ENCODE results near the gene GPR180.

GPR180 gene

DNA sequence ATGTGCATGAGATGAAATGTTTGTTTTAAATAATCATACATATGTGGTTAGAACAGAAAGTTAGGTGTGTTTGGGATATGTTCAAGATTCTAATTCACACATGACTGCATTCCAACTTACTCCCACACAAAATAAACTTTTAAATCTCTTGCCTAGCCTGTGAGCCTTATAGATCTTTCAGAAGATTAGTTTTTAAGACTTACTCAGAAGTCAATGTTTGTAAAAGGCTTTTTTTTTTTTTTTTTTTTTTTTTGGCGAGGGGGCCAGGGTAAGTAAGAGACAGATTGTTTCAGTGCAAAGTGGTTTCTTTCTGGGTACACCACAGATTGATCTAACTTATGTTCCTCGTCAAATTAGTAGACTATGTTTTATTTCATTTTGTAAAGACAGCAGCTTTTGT lies 39.1 kb downstream of the GPR180 start:
- no peak for DNase-seq (ENCODE audit: extremely low read depth in 1 of 2, low read depth in 1 of 2)

DNA sequence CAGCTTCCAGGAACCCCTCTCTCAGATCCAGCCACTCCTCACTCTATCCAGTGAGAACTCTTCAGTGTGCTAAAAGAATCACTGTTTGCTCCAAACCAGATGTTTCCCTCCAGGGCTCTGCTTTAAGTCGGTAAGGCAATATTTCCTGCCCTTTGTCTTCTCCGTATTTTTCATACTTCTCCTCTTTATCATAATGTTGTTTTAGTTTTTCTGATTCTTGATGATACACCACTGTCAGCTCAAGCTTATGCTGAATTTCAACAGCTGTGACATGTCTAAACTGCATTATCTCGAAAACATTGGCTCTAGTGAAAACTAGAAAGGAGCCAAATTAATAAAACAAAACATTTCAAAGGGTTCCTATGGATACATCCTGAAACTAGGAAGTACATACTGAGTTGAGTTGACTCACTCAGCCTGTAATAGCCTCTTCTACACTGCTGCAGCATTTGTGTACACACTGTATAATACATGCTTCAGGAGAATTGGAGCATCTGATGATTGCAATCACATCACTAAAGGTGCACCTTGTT lies 39.8 kb downstream of the GPR180 start:
- no peak for DNase-seq (ENCODE audit: extremely low read depth in 1 of 2, low read depth in 1 of 2)

DNA sequence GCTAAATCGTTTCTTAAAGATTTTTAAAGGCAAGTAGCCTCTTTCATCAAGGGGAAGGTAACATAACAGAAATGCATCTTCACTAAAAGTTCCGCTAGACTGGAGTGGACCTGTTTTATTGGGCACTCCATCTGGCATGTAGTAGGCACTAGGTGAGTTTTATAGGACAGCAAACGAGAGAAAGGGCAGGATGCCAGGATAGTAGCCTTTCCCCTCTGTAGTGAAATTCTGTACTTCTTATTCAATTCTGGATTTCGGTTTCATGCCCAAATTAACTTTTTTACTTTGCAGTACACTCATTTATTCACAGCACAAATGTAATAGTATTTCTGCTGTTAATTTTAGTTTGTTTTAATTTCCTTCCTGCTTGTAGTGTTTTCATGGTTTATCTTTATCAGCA lies 45.2 kb downstream of the GPR180 start:
- no peak for DNase-seq (ENCODE audit: extremely low read depth in 1 of 2, low read depth in 1 of 2)

DNA sequence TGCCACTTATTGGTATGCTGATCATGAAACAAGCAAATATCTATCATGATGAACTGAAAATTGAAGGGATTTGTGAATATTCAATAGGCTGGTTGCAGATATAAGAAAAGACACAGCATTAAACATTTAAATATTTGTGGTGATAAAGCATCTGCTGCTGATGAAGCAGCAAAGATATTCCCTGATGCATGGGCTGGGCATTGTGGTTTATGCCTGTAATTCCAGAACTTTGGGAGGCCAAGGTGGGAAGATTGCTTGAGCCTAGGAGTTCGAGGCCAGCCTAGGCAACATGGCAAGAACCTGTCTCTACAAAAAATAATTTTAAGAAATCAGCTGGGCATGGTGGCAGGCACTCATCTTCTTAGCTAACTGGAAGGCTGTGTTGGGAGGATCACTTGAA lies 54.5 kb downstream of the GPR180 start:
- DNase-seq (ENCODE audit: extremely low read depth in 1 of 2, low read depth in 1 of 2): no peak

DNA sequence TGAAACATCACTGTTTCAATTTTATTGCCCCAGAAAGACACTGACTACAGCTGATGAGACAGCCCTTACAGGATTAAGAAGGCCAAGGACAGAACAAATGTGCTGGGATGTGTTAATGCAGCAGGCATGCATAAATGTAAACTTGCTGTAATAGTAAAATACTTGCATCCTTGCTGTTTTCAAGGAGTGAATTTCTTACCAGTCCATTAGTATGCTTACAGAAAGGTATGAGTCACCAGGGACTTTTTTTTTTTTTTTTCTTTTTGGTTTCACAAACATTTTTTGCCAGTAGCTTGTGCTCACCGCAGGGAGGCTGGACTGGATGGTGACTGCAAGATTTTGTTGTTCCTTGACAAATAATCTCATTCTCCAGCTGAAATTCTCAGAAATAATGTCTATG lies 55.1 kb downstream of the GPR180 start:
- no peak for DNase-seq (ENCODE audit: extremely low read depth in 1 of 2, low read depth in 1 of 2)

DNA sequence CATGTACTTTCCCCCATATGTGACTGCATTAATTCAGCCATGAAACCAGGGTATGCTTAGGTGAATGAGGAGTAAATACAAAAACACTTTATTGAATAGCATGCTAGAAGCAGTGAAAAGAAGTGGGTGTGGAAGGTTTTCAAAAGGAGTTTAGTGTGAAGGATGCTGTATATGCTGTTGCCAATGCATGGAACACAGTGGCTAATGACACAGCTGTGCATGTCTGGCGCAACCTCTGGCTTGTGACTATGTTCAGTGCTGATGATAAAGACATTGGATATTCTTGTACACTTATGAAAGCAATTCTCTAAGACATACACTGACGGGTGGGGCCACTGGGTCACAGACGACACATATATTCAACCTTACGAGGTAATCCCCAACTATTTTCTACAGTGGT lies 55.5 kb downstream of the GPR180 start:
- DNase-seq (ENCODE audit: extremely low read depth in 1 of 2, low read depth in 1 of 2): no peak

DNA sequence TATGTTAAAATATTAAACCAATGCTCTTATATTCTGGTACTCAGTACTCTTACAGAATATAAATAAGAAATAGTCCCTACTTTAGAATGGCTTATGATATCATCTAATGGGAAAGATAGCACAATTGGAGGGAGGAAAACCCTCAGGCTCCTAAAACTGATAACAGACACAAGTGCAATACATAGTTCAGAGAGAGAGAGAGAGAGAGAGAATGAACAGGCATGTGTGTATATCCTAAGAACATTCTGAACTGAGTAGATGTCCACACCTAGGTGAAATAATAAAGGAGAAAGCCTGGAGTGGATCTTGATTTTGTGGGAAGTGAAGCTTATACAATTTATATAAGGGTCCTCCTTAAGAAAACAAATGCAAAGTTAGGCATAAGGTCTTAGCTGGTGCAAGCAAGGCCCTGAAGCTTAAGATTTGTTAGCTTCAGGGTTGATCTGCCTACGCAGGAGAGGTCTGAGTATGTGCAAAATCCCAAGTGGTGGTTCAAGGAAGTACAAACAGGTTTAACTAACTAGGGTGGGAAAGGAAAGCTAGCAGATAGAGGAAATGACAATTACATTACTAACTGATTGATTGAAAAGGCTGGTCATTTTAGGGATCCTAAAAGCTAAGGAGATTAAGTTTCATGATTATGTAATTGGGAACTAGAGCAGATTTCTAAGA lies 57.4 kb downstream of the GPR180 start:
- no peak for DNase-seq (ENCODE audit: extremely low read depth in 1 of 2, low read depth in 1 of 2)

DNA sequence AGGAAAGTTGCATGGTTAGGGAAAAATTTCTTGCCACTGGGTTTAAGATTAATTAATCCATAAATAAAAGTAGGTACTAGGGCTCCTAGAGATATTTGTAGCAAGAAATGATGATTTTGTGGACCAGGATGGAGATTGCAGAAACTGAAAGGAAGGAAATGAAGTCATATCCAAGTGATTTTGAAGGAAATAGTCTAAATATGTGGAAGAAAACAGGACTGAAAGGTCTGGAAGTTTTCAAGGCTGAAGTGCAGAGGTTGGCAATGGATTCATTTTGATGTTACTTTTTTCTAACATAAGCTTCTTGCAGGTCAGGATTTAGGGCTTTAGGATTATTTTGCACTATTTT lies 57.9 kb downstream of the GPR180 start:
- no peak for DNase-seq (ENCODE audit: extremely low read depth in 1 of 2, low read depth in 1 of 2)

DNA sequence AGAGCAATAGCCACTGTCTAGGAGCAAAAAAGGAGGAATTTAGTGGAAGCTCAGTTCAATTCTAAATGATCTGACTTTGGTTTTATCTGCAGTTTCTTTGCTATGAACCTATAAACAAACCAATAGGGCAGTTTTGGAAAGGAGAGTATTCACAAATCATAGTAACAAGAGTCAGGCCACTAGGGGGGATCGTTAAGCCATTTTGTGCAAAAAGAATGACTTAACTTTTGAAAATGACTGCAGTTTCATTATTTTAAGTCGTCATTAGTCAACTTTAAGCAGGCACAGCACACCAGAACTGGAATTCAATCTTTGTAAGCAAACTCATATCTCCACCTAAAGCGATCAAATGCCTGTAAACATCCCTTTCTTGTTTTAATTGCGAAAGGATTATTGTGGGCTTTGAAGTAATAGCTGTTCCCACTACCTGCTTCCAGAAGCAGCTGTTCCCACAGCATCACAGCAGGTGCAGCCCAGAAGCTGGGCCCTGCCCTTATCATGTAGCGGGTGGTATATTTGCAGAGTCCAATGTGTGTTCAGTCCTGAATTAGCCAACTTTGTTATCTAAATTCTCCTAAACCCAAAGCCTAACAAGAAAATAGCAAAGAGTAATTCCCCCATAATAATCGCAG lies 59.2 kb downstream of the GPR180 start:
- no peak for DNase-seq (ENCODE audit: extremely low read depth in 1 of 2, low read depth in 1 of 2)

DNA sequence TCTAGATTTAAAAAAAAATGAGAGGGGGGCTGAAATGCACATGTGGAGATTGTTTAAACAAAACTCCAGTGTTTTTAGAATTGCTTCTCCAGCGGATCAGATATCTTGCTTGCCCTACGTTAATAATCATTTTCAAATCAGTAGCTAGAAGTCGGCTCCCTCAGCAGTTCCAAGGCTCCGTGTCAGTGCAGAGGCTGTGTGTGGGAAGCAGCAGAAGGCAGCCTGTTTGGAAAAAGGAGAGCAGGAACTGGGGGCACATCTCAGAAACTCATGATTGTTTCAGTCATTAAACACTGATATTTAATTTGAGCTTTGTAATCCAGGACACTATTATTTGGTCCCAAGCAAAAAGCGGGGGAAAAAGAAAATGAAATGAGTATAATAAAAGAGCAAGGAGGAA lies 59.7 kb downstream of the GPR180 start:
- no peak for DNase-seq (ENCODE audit: extremely low read depth in 1 of 2, low read depth in 1 of 2)

DNA sequence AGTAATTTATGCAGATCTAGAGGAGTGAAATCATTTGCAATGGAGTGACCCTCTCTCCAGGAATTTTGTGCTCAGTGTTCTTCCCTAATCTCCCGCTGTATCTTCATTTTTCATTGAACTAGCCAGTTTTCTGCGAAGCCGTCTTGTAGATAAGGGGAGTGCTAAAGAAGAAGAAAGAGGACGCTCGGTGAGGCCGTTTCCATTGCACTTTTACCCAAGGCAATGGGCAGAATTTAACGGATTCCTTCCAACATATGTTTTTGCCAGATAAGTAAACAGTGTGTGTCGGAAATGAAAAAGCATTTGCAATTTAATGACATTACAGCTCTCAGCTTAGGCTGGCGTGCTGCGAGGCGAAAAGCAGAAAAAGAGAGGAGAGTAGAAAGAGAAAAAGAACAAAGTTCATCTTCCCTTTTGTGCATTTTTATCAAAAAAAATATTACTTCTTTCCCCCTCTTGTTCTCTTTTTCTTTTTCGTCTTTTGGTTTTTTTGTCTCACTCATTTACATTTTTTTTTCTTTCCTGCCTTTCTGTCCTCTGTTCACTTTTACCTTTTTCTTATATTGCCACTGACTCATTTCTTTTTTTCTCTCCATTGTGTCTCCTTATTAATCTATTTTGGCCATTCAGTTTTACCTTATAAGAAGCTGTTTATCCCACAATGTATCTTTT lies 60.8 kb downstream of the GPR180 start:
- DNase-seq (ENCODE audit: extremely low read depth in 1 of 2, low read depth in 1 of 2): no peak

DNA sequence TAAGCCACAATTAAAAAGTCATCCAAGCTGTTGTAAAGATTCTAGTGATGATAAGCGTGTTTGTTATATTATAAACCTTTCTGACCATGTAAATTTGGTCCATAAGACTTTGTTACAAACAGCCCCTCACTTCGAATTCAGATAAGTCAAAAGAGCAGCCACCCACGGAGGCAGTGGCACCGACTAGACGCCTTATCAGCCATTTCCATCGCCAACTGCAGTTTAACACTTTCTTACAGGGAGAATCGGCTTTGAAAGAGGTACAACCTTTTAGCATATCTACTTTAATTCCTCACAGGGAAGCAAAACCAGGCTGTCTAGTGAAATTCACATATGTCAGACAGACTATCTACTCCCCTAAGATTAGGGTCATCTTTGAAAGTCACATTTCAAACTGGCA lies 63.2 kb downstream of the GPR180 start:
- DNase-seq (ENCODE audit: extremely low read depth in 1 of 2, low read depth in 1 of 2): no peak

DNA sequence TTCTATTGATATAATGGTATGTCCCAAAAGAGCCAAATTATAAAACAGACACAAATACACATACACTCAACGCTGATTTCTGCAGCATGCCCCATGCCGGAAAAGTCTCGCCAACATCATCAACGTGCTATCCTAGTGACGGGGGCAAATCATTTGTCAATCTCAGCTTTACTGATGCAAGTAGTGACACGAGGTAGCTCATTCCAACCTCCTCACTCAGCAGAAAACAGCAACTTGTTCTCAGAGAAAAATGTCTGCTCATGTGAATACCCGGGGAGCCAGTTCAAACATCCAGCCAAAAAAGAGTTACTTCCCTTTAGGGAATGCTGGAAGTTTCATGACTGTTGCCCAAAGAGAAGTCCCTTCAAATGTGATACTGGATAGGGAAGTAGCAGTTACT lies 64.4 kb downstream of the GPR180 start:
- DNase-seq (ENCODE audit: extremely low read depth in 1 of 2, low read depth in 1 of 2): no peak

DNA sequence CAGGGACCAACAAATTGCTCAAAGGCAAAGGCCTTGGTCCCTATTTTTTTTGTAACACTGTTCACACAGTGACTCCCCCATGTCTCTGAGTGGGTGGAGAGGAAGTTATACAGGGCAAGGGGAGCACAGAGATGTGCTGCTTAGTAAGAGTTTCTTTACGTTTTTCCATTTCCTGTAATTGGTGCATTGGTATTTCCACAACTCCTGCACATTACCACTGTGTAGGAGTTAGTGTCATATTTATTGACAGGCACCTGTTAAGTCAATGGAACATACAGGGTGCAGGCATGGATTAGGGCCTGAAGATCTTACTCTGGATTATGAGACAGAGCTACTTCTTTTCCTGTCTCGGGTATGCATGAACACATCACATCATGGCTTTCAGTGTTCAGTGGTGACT lies 65.5 kb downstream of the GPR180 start:
- no peak for DNase-seq (ENCODE audit: extremely low read depth in 1 of 2, low read depth in 1 of 2)

DNA sequence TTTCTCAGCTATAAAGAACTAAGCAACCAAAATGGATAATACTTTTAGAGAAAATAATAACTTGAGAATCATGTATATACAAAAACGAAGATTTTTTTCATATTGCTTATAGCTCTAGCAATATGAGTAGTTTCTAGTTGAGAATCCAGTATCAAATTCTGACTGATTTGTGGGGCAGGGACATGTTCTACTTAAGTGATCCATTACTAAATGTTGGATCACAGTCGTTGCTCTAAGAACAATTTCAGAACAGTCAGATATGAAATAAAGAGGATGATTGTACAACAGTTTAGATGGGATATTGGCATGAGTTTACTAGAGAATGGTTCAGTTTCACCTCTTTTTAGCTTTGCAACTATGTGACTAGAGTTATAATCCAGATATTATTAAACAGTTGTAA lies 70.7 kb downstream of the GPR180 start:
- no peak for DNase-seq (ENCODE audit: extremely low read depth in 1 of 2, low read depth in 1 of 2)

DNA sequence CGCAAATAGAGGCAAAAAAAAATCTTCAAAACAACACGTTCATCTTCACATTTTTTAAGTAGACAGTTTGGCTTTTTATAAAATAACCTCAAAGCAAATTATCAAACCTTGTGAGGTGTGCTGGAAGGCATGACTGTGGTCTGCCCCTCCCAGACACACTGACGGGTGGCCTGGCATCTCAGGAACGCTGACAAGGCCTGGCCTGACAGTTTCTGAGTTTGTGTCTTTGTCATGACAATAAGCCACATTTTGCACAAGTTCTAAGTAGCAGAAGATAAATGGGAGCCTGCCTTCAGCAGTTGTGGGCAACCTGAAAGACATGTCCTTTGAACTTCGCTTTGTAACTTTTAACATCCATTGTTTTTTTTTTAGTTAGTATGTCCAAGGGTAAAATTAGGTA lies 72.2 kb downstream of the GPR180 start:
- no peak for DNase-seq (ENCODE audit: extremely low read depth in 1 of 2, low read depth in 1 of 2)

DNA sequence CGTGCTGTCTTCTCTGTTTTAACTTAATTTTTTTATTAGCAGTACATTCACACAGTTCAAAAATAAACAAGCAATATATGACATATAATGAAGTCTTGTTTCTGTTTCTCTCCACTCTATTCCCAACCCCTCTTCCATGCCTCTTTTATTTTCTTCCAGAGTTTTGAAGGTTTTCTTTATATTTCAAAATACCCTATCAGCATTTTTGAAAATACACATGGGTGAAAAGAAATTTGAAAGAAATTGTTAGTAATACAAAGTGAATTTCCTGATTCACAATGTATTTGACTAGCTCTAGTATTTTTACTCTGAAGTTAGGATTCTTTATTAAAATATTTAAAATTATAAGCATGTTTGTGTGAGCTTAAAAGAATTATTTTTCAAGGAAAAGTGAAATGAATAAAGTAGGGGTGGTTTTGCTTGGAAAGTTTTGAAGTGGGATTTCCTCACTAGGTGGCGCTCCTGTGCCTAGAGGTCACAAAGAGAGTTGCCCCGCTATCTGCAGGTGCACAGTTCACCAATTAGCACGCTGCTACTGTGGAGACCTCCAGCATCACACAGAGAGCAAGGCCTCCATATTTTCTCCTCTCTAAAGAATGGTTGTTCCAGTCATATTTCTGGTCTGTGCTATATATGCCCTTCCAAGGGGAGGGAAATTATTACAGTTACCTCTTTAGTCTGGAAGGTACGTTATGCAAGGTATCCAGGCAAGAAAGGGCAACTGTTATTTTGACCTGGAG lies 73.1 kb downstream of the GPR180 start:
- DNase-seq (ENCODE audit: extremely low read depth in 1 of 2, low read depth in 1 of 2): peak; percentile 7 to 25

DNA sequence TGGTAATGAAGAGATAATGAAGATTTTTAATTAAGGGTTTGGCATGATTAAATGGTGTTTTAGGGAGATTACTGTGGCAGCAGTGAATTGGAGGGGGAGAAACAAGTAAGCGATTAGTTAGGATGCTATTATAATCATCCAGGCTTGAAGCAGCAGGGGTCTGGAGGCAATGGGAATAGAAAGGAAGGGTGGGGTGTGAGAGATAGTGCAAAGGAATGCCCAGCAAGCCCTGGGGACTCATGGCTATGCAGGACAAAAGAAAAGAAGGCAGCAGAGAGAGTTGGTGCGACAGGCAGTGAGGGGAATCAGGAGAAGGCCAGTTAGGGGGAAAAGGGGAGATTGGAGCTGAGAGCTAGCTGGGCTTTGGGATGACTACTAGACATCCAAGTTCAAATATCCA lies 76.1 kb downstream of the GPR180 start:
- DNase-seq (ENCODE audit: extremely low read depth in 1 of 2, low read depth in 1 of 2): no peak

DNA sequence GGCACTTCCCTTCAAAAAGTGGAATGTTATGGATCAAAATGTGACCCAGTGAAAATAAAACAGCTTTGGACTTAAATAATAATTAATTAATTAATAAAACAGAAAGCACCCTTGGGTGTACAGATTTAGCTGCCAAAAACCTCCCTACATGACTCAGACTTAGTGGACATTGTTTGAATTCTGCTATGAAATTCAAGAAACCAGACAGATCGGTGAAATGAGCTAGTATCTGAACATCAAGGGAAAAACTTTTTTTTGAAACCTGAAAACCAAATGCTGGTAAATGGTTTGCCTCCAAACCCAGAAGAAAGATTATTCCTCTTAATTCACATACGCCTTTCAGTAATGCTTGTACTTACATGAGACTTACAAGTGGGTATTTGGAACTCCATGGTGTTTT lies 77.2 kb downstream of the GPR180 start:
- DNase-seq (ENCODE audit: extremely low read depth in 1 of 2, low read depth in 1 of 2): no peak

DNA sequence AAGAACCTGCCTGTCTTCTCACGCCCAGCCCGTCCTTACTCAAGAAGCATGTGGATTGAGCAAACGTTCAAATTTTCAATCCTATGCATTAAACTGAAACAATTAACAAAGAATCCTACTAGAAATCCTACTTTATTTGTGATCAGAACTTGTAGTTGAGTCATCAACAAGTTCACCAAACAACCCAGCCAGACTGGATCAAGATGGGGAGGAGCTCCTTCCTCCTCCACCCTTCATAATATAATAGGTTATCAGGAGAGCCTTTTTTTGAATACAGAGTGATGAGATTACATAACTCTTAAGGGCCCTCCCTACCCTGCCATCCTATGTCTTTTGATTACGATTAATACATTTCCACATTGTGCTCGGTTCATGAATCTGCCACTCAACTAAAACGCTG lies 78.0 kb downstream of the GPR180 start:
- DNase-seq (ENCODE audit: extremely low read depth in 1 of 2, low read depth in 1 of 2): no peak

DNA sequence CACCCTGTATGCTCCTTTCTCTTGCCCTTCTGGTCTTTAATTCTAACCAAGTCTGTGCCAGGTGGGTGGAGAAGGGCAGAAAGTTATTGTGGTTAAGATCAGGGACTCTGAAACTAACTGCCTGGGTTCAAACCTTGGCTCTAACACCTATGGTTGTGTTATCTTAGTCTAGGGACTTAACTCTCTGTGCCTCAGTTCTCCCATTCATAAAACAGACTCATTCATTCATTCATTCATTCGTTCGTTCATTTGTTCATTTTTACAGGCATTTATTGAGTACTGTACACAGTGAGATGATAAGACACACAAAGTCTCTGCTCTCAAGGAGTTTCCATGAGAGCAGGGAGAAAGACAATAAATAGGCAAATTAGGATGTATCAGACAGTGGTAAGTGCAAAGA lies 80.6 kb downstream of the GPR180 start:
- DNase-seq (ENCODE audit: extremely low read depth in 1 of 2, low read depth in 1 of 2): no peak

DNA sequence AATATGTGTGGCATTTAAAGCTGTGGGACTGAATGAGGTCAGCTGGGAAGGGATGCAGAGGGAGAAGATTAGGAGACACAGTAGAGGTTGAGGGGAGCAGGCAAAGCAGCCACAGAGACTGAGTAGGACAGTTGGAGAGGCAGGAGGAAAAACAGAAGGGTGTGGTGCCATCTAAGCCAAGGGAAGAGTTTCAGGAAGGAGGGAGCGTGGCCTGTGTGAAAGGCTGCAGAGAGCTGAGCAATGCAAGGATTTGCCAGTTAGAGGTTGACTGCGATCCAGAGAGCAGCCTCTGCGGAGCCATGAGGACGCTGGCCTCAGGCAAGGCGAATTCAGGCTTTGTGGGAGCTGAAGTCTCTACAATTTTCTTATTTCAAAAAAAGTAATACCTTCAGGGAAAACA lies 81.8 kb downstream of the GPR180 start:
- DNase-seq (ENCODE audit: extremely low read depth in 1 of 2, low read depth in 1 of 2): no peak
